ENCODE measurements around the gene DTYMK.

GRCh38 chr2:241728000-241728399 is 41.4 kb upstream of the DTYMK start:
- TF ChIP-seq CTCF (IDR thresholded peaks at IDR 0.05): no peak
- TF ChIP-seq POLR2A (IDR thresholded peaks at IDR 0.05): no peak
